ENCODE measurements around the gene KRT72. TPM values are rescaled to one million over a fixed set of nuclear protein-coding genes. Genes with fewer than 3 reads are reported as not detected.

Gene KRT72
- total RNA-seq, 2 experiments from 2014 or later = not detected

GRCh38 chr12:52559979-52560378, 41.3 kb downstream of the KRT72 start:
- no peak overlapping the region for H3K4me3 Mint-ChIP-seq
- peaks cover 2% of the 10 kb centered on the region for H3K4me1 Mint-ChIP-seq
- no peaks in the 10 kb centered on the region for H3K9me3 Mint-ChIP-seq
- no peak for DNase-seq
- ChIA-PET CTCF (interaction anchor here (0.6 kb wide), 1 partner anchor 434 kb away, joined by 3 read pairs; no protein-coding TSS in a partner anchor), POLR2A (no interaction called here)
- H3K36me3 Mint-ChIP-seq (ENCODE audit: low read depth) = no peaks in the 10 kb centered on the region
- H3K27ac Mint-ChIP-seq = no peak overlapping the region
- H3K27me3 Mint-ChIP-seq = peaks cover 30% of the 10 kb centered on the region

DNA sequence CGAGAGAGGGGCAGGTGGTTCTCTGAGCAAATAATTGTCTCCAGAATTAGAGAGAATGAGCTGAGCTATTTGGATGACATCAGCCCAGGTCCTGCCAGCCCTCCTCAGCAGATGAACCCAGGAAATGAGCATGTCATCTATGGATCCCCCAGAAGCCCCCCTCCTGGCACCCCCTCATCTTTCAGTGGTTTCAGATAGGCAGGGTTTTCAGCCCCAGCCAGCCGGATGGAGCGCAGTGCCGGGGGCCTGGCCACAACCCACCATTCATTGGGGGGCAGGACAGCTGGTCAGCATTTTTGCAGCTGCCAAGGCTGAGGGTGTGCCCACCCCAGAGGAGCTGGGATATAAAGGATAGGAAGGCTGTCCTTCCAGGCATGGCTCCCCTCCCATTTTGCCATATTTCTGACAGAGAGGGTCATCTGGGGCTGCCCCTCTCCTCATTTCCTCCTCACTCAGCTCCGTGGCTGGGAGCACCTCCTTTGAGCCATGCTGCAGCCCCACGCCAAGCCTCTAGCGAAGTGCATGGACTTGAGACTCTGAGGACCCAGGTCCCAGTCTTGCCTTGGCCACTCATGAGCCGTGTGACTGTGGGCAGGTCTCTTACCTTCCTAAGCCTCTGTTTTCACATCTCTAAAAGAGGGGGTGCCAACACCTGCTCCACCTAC, 42.4 kb downstream of the KRT72 start:
- H3K36me3 Mint-ChIP-seq (ENCODE audit: low read depth) = no peaks in the 10 kb centered on the region
- H3K27ac Mint-ChIP-seq = no peak overlapping the region
- H3K4me3 Mint-ChIP-seq = no peak overlapping the region
- DNase-seq = no peak
- H3K9me3 Mint-ChIP-seq = no peaks in the 10 kb centered on the region
- peaks cover 28% of the 10 kb centered on the region for H3K27me3 Mint-ChIP-seq
- H3K4me1 Mint-ChIP-seq = peaks cover 2% of the 10 kb centered on the region
- ChIA-PET POLR2A (no interaction called here), CTCF (no interaction called here)

- CTCF ChIA-PET = no interaction called here
- no peak overlapping the region for H3K4me3 Mint-ChIP-seq
- peaks cover 2% of the 10 kb centered on the region for H3K4me1 Mint-ChIP-seq
- H3K9me3 Mint-ChIP-seq = no peaks in the 10 kb centered on the region
- no peaks in the 10 kb centered on the region for H3K36me3 Mint-ChIP-seq (ENCODE audit: low read depth)
- POLR2A ChIA-PET = no interaction called here
- H3K27ac Mint-ChIP-seq = no peak overlapping the region
- no peak for DNase-seq
- peaks cover 22% of the 10 kb centered on the region for H3K27me3 Mint-ChIP-seq
These were observed 43.8 kb downstream of the KRT72 start for GRCh38 chr12:52557476-52557875.

- Mint-ChIP-seq H3K4me3 (no peak overlapping the region), H3K27me3 (peaks cover 23% of the 10 kb centered on the region), H3K36me3 (ENCODE audit: low read depth) (no peaks in the 10 kb centered on the region), H3K4me1 (peaks cover 2% of the 10 kb centered on the region), H3K9me3 (no peaks in the 10 kb centered on the region), H3K27ac (no peak overlapping the region)
- ChIA-PET POLR2A (no interaction called here), CTCF (no interaction called here)
- DNase-seq = no peak
These were observed 45.7 kb downstream of the KRT72 start for GRCh38 chr12:52555577-52555976.

GRCh38 chr12:52552681-52553195, 48.5 kb downstream of the KRT72 start, which contains the start of gene KRT71:
KRT71 (minus strand) TSS chr12:52553145; CDS start chr12:52553077, 68 bp downstream.
- Mint-ChIP-seq H3K4me1 (peaks cover 2% of the 10 kb centered on the region), H3K4me3 (no peak within 1 kb of the TSS), H3K27me3 (peaks cover 19% of the 10 kb centered on the region), H3K27ac (no peak within 1 kb of the TSS), H3K9me3 (no peaks in the 10 kb centered on the region), H3K36me3 (ENCODE audit: low read depth) (no peaks in the 10 kb centered on the region)
- CTCF ChIA-PET = no interaction called here
- POLR2A ChIA-PET = no interaction called here
- DNase-seq = no peak

- Mint-ChIP-seq H3K36me3 (ENCODE audit: low read depth) (no peaks in the 10 kb centered on the region), H3K4me3 (no peak overlapping the region), H3K27me3 (peaks cover 19% of the 10 kb centered on the region), H3K9me3 (no peaks in the 10 kb centered on the region), H3K4me1 (peaks cover 2% of the 10 kb centered on the region), H3K27ac (no peak overlapping the region)
- ChIA-PET POLR2A (no interaction called here), CTCF (no interaction called here)
- DNase-seq = no peak
These were observed 49.2 kb downstream of the KRT72 start for GRCh38 chr12:52552055-52552454.

DNA sequence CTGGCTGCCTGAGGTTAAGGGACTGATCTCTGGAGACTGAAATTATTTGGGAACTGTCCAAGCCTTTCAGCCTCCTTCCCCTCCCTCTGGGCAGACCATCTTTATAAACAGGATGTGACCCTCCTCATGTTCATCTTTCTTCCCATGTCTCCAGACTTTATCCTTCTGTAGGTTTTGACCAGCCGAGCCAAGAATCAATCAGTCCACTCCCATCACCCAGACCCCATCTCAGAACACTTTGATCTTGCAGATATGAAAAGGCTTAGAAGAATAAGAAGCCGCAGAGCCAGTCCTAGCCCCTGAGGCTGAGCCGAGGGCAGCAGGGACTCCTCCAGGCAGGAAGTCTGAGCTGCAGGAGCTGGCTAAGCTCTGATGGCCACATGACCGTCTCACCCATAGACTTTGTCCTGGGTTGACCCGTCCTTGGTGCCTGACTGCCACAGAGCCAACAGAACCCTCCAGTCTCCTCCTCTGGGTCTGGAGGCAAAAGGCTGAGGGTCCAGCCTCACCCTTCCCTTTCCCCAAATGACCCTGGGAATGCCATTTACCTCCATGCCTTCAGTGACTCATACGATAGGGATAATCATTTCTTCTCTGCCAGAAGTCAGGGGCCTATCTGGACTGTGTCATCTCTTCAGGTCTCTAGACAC, 49.9 kb downstream of the KRT72 start:
- H3K4me1 Mint-ChIP-seq = peaks cover 2% of the 10 kb centered on the region
- H3K36me3 Mint-ChIP-seq (ENCODE audit: low read depth) = no peaks in the 10 kb centered on the region
- H3K27ac Mint-ChIP-seq = no peak overlapping the region
- peaks cover 19% of the 10 kb centered on the region for H3K27me3 Mint-ChIP-seq
- no peak overlapping the region for H3K4me3 Mint-ChIP-seq
- no peaks in the 10 kb centered on the region for H3K9me3 Mint-ChIP-seq
- POLR2A ChIA-PET = no interaction called here
- no peak for DNase-seq
- CTCF ChIA-PET = no interaction called here

GRCh38 chr12:52546126-52546525, 55.1 kb downstream of the KRT72 start:
- Mint-ChIP-seq H3K9me3 (no peaks in the 10 kb centered on the region), H3K4me1 (peaks cover 6% of the 10 kb centered on the region), H3K36me3 (ENCODE audit: low read depth) (no peaks in the 10 kb centered on the region), H3K4me3 (no peak overlapping the region), H3K27me3 (peaks cover 3% of the 10 kb centered on the region), H3K27ac (no peak overlapping the region)
- no peak for DNase-seq
- ChIA-PET POLR2A (interaction anchor here (1.0 kb wide), 1 partner anchor 27 kb away, joined by 4 read pairs; the partner anchor contains the start of gene KRT74), CTCF (interaction anchor here (1.5 kb wide), 1 partner anchor 334 kb away, joined by 7 read pairs; no protein-coding TSS in a partner anchor)

DNA sequence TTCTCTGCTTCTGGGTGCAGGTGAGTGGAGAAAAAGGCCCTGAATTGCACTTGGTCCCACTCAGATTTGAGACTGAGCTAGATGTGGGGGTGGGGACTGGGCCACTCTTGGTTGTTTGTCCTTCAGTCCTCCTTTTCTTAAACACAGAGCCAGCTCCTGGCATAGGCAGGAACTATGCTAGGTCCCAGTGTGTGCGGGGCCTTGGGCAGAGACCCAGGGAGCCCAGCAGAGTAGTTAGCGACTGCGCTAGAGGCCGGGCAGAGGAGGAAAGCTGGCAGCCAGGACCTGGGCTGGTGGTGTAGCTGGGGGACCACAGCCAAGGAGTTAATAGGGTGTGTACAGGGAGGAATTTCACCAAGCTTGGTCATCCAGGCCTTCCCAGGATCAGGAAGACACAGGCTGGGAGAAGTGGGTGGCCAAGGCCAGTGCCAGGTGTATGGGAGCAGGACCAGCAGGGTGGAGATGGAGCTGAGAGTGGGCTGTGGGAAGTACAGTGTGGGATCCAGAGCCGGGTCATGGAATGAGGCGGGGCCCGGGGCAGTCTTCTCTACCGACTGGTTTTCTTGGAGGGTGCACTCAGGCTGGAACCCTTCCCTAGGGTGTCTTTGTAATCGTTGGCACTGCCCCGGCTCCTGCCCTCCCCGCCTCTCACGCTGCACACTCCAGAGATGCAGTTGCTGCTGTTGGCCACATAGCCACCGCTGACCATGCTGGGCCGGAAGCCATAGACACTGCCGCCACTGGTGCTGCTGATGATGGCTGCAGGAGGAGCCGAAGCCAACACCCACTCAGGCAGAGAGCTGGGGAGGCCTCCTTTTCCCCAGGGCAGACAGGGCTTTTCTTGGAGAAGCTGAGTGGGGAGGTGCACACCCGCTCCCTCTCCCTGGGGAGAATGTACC, 57.0 kb downstream of the KRT72 start:
- ChIA-PET CTCF (interaction anchor here (0.6 kb wide), 1 partner anchor 389 kb away, joined by 3 read pairs; no protein-coding TSS in a partner anchor), POLR2A (no interaction called here)
- Mint-ChIP-seq H3K4me3 (no peak overlapping the region), H3K27me3 (no peaks in the 10 kb centered on the region), H3K36me3 (ENCODE audit: low read depth) (no peaks in the 10 kb centered on the region), H3K4me1 (peaks cover 6% of the 10 kb centered on the region), H3K27ac (no peak overlapping the region), H3K9me3 (no peaks in the 10 kb centered on the region)
- no peak for DNase-seq

- DNase-seq = no peak
- ChIA-PET CTCF (no interaction called here), POLR2A (no interaction called here)
- Mint-ChIP-seq H3K27ac (no peak overlapping the region), H3K4me3 (no peak overlapping the region), H3K27me3 (no peaks in the 10 kb centered on the region), H3K4me1 (peaks cover 6% of the 10 kb centered on the region), H3K36me3 (ENCODE audit: low read depth) (no peaks in the 10 kb centered on the region), H3K9me3 (no peaks in the 10 kb centered on the region)
These were observed 58.4 kb downstream of the KRT72 start for GRCh38 chr12:52542785-52543318.

- CTCF ChIA-PET = no interaction called here
- H3K4me3 Mint-ChIP-seq = no peak overlapping the region
- H3K4me1 Mint-ChIP-seq = peaks cover 6% of the 10 kb centered on the region
- POLR2A ChIA-PET = no interaction called here
- no peaks in the 10 kb centered on the region for H3K9me3 Mint-ChIP-seq
- DNase-seq = no peak
- no peak overlapping the region for H3K27ac Mint-ChIP-seq
- H3K36me3 Mint-ChIP-seq (ENCODE audit: low read depth) = no peaks in the 10 kb centered on the region
- H3K27me3 Mint-ChIP-seq = no peaks in the 10 kb centered on the region
These were observed 59.1 kb downstream of the KRT72 start for GRCh38 chr12:52542157-52542556.

DNA sequence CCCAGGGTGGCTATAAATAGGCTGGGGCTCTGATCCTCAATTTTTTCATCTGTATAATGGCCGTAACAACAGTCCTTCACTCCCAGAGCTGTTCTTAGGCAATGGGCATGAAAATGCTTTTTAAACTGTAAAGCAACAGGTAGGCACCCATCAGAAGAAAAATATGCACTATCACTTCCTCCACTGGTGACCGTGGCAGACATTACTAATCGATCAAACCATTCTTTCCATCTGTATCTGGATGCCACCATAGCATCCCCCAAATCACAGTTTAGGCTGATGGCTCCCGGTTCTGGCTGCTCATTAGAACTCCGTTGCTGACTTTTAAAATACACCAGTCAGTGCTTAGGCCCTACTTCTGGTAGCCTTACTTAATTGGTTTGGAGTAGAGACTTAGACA, 59.6 kb downstream of the KRT72 start:
- H3K4me3 Mint-ChIP-seq = no peak overlapping the region
- DNase-seq = no peak
- H3K27me3 Mint-ChIP-seq = no peaks in the 10 kb centered on the region
- ChIA-PET POLR2A (no interaction called here), CTCF (no interaction called here)
- no peaks in the 10 kb centered on the region for H3K36me3 Mint-ChIP-seq (ENCODE audit: low read depth)
- H3K9me3 Mint-ChIP-seq = no peaks in the 10 kb centered on the region
- no peak overlapping the region for H3K27ac Mint-ChIP-seq
- peaks cover 6% of the 10 kb centered on the region for H3K4me1 Mint-ChIP-seq

DNA sequence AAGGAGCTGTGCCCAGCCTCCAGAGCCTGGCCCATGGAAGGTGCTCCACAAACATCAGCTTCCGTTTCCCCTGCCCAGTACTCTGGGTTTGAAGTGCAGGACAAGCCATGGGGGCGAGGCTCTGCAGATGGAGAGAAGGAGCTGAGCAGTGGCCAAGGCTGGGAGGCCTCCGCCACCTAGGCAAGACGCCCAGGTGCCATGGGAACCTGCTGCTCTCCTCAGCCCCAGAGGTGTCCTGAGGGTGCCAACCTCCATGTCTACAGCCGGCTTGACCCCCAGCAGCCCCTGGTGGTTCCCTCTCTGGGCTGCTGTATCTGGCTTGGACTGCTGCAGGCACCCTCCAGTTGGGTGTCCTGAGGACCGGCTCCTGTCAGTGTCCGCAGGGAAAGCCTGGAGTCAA, 60.7 kb downstream of the KRT72 start:
- Mint-ChIP-seq H3K4me1 (peaks cover 6% of the 10 kb centered on the region), H3K36me3 (ENCODE audit: low read depth) (no peaks in the 10 kb centered on the region), H3K9me3 (no peaks in the 10 kb centered on the region), H3K27ac (no peak overlapping the region), H3K27me3 (no peaks in the 10 kb centered on the region), H3K4me3 (no peak overlapping the region)
- DNase-seq = no peak
- POLR2A ChIA-PET = no interaction called here
- CTCF ChIA-PET = interaction anchor here (0.8 kb wide), 1 partner anchor 516 kb away, joined by 3 read pairs; no protein-coding TSS in a partner anchor
